Measurements from ENCODE around the gene MPZL1. TPM values are rescaled to one million over a fixed set of nuclear protein-coding genes. Genes with fewer than 3 reads are reported as not detected.

MPZL1 gene
- total RNA-seq, 1 experiment from 2014 or later, result 52.9 TPM

- H3K4me3 ChIP-seq (replicated peaks in 1 of 2; ENCODE audit: low read depth in 1 of 2, low read length in 2 of 2), result no peak overlapping the region
- no TSS peak for BruUV-seq (replicated peaks)
- ATAC-seq (no peak), DNase-seq (ENCODE audit: low read depth, low spot score) (no peak)
- no peaks in the 10 kb centered on the region for H3K9me3 ChIP-seq (ENCODE audit: control insufficient read depth in 1 of 2, insufficient read depth in 1 of 2, low read depth in 1 of 2, low read length in 2 of 2)
- H3K4me1 ChIP-seq (ENCODE audit: control insufficient read depth in 1 of 2, insufficient read depth in 2 of 2, low read length in 2 of 2), result no peaks in the 10 kb centered on the region
- no peak for TF ChIP-seq SRF (IDR thresholded peaks at IDR 0.05; ENCODE audit: low read depth)
- no peak for TF ChIP-seq EZH2 (IDR thresholded peaks at IDR 0.05)
- no peak for TF ChIP-seq CBX3 (IDR thresholded peaks at IDR 0.05; ENCODE audit: low read depth)
- no peak for TF ChIP-seq FOSL1 (IDR thresholded peaks at IDR 0.05; ENCODE audit: low read depth)
- no peak for TF ChIP-seq TCF7L2 (IDR thresholded peaks at IDR 0.05; ENCODE audit: borderline replicate concordance, extremely low read depth, insufficient read depth, insufficient read length)
- TF ChIP-seq CEBPB (IDR thresholded peaks at IDR 0.05; ENCODE audit: low read depth), result no peak
- TF ChIP-seq SP1 (IDR thresholded peaks at IDR 0.05; ENCODE audit: low read depth), result no peak
- TF ChIP-seq EZH2phosphoT487 (IDR thresholded peaks at IDR 0.05; ENCODE audit: borderline replicate concordance), result no peak
- TF ChIP-seq REST (IDR thresholded peaks at IDR 0.05; ENCODE audit: low read depth), result no peak
- TF ChIP-seq CTCF (IDR thresholded peaks at IDR 0.05 in 2 of 3, conservative IDR thresholded peaks at IDR 0.05 in 1 of 3; ENCODE audit: borderline replicate concordance in 1 of 3, insufficient read depth in 1 of 3, low read depth in 2 of 3, low read length in 2 of 3), result no peak
- TF ChIP-seq SIN3A (IDR thresholded peaks at IDR 0.05; ENCODE audit: low read depth), result no peak
- TF ChIP-seq ZFX (IDR thresholded peaks at IDR 0.05), result no peak
- no peak for TF ChIP-seq EGR1 (IDR thresholded peaks at IDR 0.05; ENCODE audit: low read depth)
- TF ChIP-seq RAD21 (IDR thresholded peaks at IDR 0.05; ENCODE audit: low read depth), result no peak
- TF ChIP-seq POLR2A (IDR thresholded peaks at IDR 0.05; ENCODE audit: borderline replicate concordance, extremely low read depth, insufficient read depth, insufficient read length), result no peak
- no peak for TF ChIP-seq ELF1 (IDR thresholded peaks at IDR 0.05; ENCODE audit: borderline replicate concordance, low read depth)
- TF ChIP-seq YY1 (IDR thresholded peaks at IDR 0.05; ENCODE audit: extremely low read depth, insufficient replicate concordance, low read depth, low read length), result no peak
- TF ChIP-seq ZBTB33 (IDR thresholded peaks at IDR 0.05; ENCODE audit: extremely low read depth, insufficient replicate concordance, low read length), result no peak
- TF ChIP-seq ZNF274 (IDR thresholded peaks at IDR 0.05; ENCODE audit: low read depth, low read length), result no peak
- no peaks in the 10 kb centered on the region for H4K20me1 ChIP-seq (ENCODE audit: insufficient read depth)
- ChIA-PET CTCF (no interaction called here), RAD21 (ENCODE audit: low non-redundant PET in 1 of 2, low total read pairs in 2 of 2, uncharacterized antibody in 2 of 2, unreplicated experiment in 2 of 2) (no interaction called here), POLR2A (no interaction called here)
- H3K9me2 ChIP-seq (ENCODE audit: insufficient read depth), result no peaks in the 10 kb centered on the region
- H3K36me3 ChIP-seq (ENCODE audit: control insufficient read depth in 1 of 2, insufficient read depth in 2 of 2, low read length in 2 of 2), result no peaks in the 10 kb centered on the region
- no peaks in the 10 kb centered on the region for H3K27me3 ChIP-seq (ENCODE audit: insufficient read depth, low read length)
- intact Hi-C loops (cut with micrococcal nuclease), result no loop called here
- no peaks in the 10 kb centered on the region for H3K79me2 ChIP-seq (ENCODE audit: insufficient read depth, low read length)
- H3K27ac ChIP-seq (ENCODE audit: low read depth, low read length), result no peak overlapping the region
- H3K4me2 ChIP-seq (ENCODE audit: low read length), result no peak overlapping the region
- H3K9ac ChIP-seq (ENCODE audit: low read length), result no peak overlapping the region
- H2AFZ ChIP-seq (ENCODE audit: low read depth, low read length, poor library complexity, severe bottlenecking), result no peak overlapping the region
Measured at GRCh38 chr1:167698313-167698712, 23.5 kb upstream of the MPZL1 start.
